OCI-LY1 (cell line): ENCODE data around the gene COX6B2.
A peak's percentile ranks its signal among the peaks of the same experiment; 100 is the strongest.

Experiments
- H2AFZ ChIP-seq: fragments of 200-600 bp; sonication (generic), shearing (Covaris generic); 2 replicates; pipeline ENCODE4 v1.6.0; 2014; ENCODE audit warnings: antibody characterized with exemption, mild to moderate bottlenecking, low read length
- H3F3A ChIP-seq: fragments of 200-600 bp; sonication (generic), shearing (Covaris generic); 2 replicates; pipeline ENCODE4 v1.6.0; 2014; ENCODE audit warnings: mild to moderate bottlenecking, antibody characterized with exemption, low read length, moderate library complexity; ENCODE audit not compliant: insufficient read depth
- H3K27ac ChIP-seq: fragments of 200-600 bp; sonication (generic); 2 replicates; pipeline ENCODE4 v1.5.1; 2014; ENCODE audit warnings: low read length, mixed run types, mild to moderate bottlenecking, low read depth; ENCODE audit not compliant: poor library complexity, severe bottlenecking
- H3K27me3 ChIP-seq: fragments of 200-600 bp; sonication (generic); 2 replicates; pipeline ENCODE4 v1.6.0; 2014; ENCODE audit warnings: antibody characterized with exemption, mild to moderate bottlenecking, low read length, moderate library complexity; ENCODE audit not compliant: insufficient read depth
- H3K36me3 ChIP-seq: fragments of 200-600 bp; sonication (generic); 2 replicates; pipeline ENCODE4 v1.6.1; 2014; ENCODE audit warnings: mild to moderate bottlenecking, antibody characterized with exemption, low read length, moderate library complexity, mixed read lengths; ENCODE audit not compliant: insufficient read depth
- H3K4me1 ChIP-seq: fragments of 200-600 bp; sonication (generic); 2 replicates; pipeline ENCODE4 v1.5.1; 2014; ENCODE audit warnings: mild to moderate bottlenecking, low read length, moderate library complexity; ENCODE audit not compliant: insufficient read depth, severe bottlenecking
- H3K4me2 ChIP-seq: fragments of 200-600 bp; sonication (generic), shearing (Covaris generic); 2 replicates; pipeline ENCODE4 v1.6.1; 2014; ENCODE audit warnings: low read length
- H3K4me3 ChIP-seq: fragments of 200-600 bp; sonication (generic); 2 replicates; pipeline ENCODE4 v1.5.1; 2014; ENCODE audit warnings: low read length, low read depth, mild to moderate bottlenecking, mixed read lengths; ENCODE audit not compliant: poor library complexity, severe bottlenecking
- H3K79me2 ChIP-seq: fragments of 200-600 bp; shearing (Covaris generic); 2 replicates; pipeline ENCODE4 v1.6.1; 2016; ENCODE audit warnings: mixed run types, low read length, mixed read lengths; ENCODE audit not compliant: insufficient read depth
- H3K9ac ChIP-seq: fragments of 200-600 bp; sonication (generic), shearing (Covaris generic); 2 replicates; pipeline ENCODE4 v1.6.1; 2014; ENCODE audit warnings: mild to moderate bottlenecking, low read length, mixed read lengths
- H3K9me2 ChIP-seq: fragments of 200-600 bp; sonication (generic), shearing (Covaris generic); 2 replicates; pipeline ENCODE4 v1.6.1; 2014; ENCODE audit warnings: low read depth, mild to moderate bottlenecking, low read length, mixed read lengths
- H3K9me3 ChIP-seq: fragments of 200-600 bp; shearing (Covaris generic); 2 replicates; pipeline ENCODE4 v1.6.1; 2014; ENCODE audit warnings: low read length, mixed read lengths
- H4K20me1 ChIP-seq: fragments of 200-600 bp; sonication (generic), shearing (Covaris generic); 2 replicates; pipeline ENCODE4 v1.6.0; 2016; ENCODE audit warnings: mild to moderate bottlenecking, low read length; ENCODE audit not compliant: insufficient read depth
- EZH2 ChIP-seq: fragments of 200-600 bp; sonication (generic), shearing (Covaris generic); IDR thresholded peaks from 2 replicates; pipeline ENCODE4 v1.8.0; 2017; ENCODE audit warnings: borderline replicate concordance, mixed run types, mild to moderate bottlenecking, antibody characterized with exemption, low read length, moderate library complexity, mixed read lengths
- TF ChIP-seq, protein P1 (sequence below): fragments of 200-600 bp; sonication (generic), shearing (Covaris generic); IDR thresholded peaks from 2 replicates; pipeline ENCODE4 v1.5.1; 2017; ENCODE audit warnings: mild to moderate bottlenecking, antibody characterized with exemption, low read length, moderate library complexity, mixed read lengths

The COX6B2 gene

DNA sequence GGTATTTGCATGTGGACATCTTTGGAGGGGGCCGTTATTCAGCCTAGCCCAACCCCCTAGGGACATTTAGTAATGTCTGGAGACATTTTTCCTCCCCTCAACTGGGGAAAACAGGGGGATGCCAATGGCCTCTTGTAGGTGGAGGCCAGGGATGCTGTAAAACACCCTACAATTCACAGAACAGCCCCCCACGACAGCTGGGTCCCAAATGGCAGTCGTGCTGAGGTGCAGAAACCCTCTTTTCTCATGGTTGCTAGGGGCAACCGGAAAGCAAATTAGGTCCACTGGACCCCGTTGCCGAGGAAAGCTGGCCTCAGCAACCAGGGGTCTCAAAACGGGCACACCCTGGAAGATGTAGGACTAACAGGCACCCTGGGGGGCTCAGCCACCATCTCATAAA is 44.0 kb downstream of the COX6B2 start:
- H3K9me2 ChIP-seq, result no peaks in the 10 kb centered on the region
- H3K4me1 ChIP-seq, result peaks cover 23% of the 10 kb centered on the region
- no peaks in the 10 kb centered on the region for H4K20me1 ChIP-seq
- no peak overlapping the region for H3K9ac ChIP-seq
- no peak overlapping the region for H2AFZ ChIP-seq
- TF ChIP-seq EZH2, result no peak
- TF ChIP-seq, protein P1, sequence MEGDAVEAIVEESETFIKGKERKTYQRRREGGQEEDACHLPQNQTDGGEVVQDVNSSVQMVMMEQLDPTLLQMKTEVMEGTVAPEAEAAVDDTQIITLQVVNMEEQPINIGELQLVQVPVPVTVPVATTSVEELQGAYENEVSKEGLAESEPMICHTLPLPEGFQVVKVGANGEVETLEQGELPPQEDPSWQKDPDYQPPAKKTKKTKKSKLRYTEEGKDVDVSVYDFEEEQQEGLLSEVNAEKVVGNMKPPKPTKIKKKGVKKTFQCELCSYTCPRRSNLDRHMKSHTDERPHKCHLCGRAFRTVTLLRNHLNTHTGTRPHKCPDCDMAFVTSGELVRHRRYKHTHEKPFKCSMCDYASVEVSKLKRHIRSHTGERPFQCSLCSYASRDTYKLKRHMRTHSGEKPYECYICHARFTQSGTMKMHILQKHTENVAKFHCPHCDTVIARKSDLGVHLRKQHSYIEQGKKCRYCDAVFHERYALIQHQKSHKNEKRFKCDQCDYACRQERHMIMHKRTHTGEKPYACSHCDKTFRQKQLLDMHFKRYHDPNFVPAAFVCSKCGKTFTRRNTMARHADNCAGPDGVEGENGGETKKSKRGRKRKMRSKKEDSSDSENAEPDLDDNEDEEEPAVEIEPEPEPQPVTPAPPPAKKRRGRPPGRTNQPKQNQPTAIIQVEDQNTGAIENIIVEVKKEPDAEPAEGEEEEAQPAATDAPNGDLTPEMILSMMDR, result no peak
- no peaks in the 10 kb centered on the region for H3F3A ChIP-seq
- H3K27me3 ChIP-seq, result no peaks in the 10 kb centered on the region
- no peak overlapping the region for H3K4me3 ChIP-seq
- H3K79me2 ChIP-seq, result no peaks in the 10 kb centered on the region
- peak overlapping the region; percentile 0; the same call in 1 of the 2 replicates for H3K4me2 ChIP-seq
- H3K9me3 ChIP-seq, result no peaks in the 10 kb centered on the region
- peaks cover 23% of the 10 kb centered on the region for H3K36me3 ChIP-seq
- no peak overlapping the region for H3K27ac ChIP-seq

DNA sequence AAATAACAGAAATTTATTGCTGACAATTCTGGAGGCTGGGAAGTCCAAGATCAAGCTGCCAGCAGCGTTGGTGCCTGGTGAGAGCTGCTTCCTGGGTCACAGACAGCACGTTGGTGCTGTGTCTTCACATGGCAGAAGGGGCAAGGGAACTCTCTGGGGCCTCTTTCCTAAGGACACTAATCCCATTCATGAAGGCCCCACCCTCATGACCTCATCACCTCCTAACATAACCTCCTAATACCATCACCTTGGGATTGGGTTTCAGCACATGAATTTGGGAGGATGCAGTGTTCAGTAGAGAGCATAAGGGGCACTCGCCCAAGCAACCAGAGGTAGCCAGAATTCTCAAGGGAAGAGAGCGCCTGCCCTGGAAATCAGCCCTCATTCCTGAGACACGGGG is 45.1 kb downstream of the COX6B2 start:
- H2AFZ ChIP-seq, result no peak overlapping the region
- H3F3A ChIP-seq, result no peaks in the 10 kb centered on the region
- no peak for TF ChIP-seq EZH2
- TF ChIP-seq, protein P1, result no peak
- H3K4me3 ChIP-seq, result no peak overlapping the region
- H3K4me1 ChIP-seq, result peaks cover 23% of the 10 kb centered on the region
- H3K27ac ChIP-seq, result no peak overlapping the region
- no peaks in the 10 kb centered on the region for H4K20me1 ChIP-seq
- H3K4me2 ChIP-seq, result no peak overlapping the region
- no peaks in the 10 kb centered on the region for H3K27me3 ChIP-seq
- H3K79me2 ChIP-seq, result no peaks in the 10 kb centered on the region
- no peaks in the 10 kb centered on the region for H3K9me2 ChIP-seq
- H3K9ac ChIP-seq, result no peak overlapping the region
- H3K9me3 ChIP-seq, result no peaks in the 10 kb centered on the region
- H3K36me3 ChIP-seq, result peaks cover 23% of the 10 kb centered on the region

DNA sequence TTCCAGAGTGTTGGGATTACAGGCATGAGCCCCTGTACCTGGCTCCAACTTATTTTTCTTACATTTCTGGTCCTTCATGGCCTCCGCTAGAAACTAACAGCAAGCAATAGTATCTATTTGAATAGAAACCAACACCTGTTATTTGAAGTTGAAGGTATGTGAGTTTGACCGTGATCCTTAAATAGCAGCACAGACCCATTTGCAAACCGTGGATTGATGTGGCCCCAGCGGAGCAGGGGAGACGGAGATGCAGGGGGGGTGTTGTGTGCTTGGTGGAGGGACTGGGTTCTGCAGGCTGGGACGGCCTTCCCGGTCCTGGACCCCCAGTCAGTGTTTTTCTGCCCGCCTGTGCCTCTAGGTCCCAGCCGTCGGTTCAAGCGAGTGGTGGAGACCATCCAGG is 46.2 kb downstream of the COX6B2 start:
- Histone ChIP-seq H3K4me1 (peaks cover 23% of the 10 kb centered on the region), H3F3A (no peaks in the 10 kb centered on the region), H4K20me1 (no peaks in the 10 kb centered on the region), H3K9me2 (no peaks in the 10 kb centered on the region), H3K79me2 (no peaks in the 10 kb centered on the region), H3K4me2 (peak overlapping the region; percentile 29; the same call in 1 of the 2 replicates), H3K4me3 (no peak overlapping the region), H3K9ac (no peak overlapping the region), H3K9me3 (no peaks in the 10 kb centered on the region), H3K36me3 (peaks cover 23% of the 10 kb centered on the region), H2AFZ (no peak overlapping the region), H3K27ac (peak overlapping the region; percentile 48), H3K27me3 (no peaks in the 10 kb centered on the region)
- TF ChIP-seq, protein P1, result no peak
- TF ChIP-seq EZH2, result no peak
